ENCODE data around the gene CAAP1. TPM values are rescaled to one million over a fixed set of nuclear protein-coding genes. Genes with fewer than 3 reads are reported as not detected.

Gene CAAP1
- total and polyA plus RNA-seq, 10 of the 15 experiments (the other 5 are each of a cell fraction or from before 2014, with no cell fraction given), result 11.0 to 27.5 (median 20.5) TPM

GRCh38 chr9:26800322-26800721 lies 92.3 kb downstream of the CAAP1 start (continued):
- TF ChIP-seq HDAC6 (IDR thresholded peaks at IDR 0.05; ENCODE audit: unreplicated experiment) (no peak), ZNF384 (IDR thresholded peaks at IDR 0.05; ENCODE audit: borderline replicate concordance, low read depth, low read length) (no peak), CREB1 (IDR thresholded peaks at IDR 0.05; ENCODE audit: low read depth) (no peak), PAX8 (IDR thresholded peaks at IDR 0.05) (no peak)

DNA sequence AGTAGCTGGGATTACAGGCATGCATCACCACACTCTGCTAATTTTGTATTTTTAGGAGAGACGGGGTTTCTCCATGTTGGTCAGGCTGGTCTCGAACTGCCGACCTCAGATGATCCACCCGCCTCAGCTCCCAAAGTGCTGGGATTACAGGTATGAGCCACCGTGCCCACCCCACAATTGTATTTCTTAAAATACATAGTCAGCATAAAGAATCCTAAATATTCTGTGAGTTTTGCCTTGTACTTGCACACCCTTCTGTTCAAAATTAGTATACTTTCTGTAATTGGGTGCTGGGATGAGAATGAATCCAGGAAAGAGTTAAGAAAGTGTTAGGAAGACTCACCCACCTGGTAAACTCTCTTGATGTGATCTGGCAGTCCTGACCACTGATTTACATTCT lies 101.3 kb downstream of the CAAP1 start:
- CTCF ChIA-PET, result no interaction called here
- H3K9ac ChIP-seq (ENCODE audit: control insufficient read depth, insufficient read depth, low read length), result no peak overlapping the region
- no peak overlapping the region for H3K27ac ChIP-seq (ENCODE audit: control insufficient read depth, insufficient read depth)
- H2AFZ ChIP-seq (ENCODE audit: control insufficient read depth, low read depth, low read length), result no peak overlapping the region
- in situ Hi-C loops (cut with MboI) (no loop called here), intact Hi-C loops (cut with micrococcal nuclease; ENCODE audit: unreplicated experiment) (no loop called here)
- TF ChIP-seq CREB1 (IDR thresholded peaks at IDR 0.05; ENCODE audit: low read depth) (no peak), HDAC6 (IDR thresholded peaks at IDR 0.05; ENCODE audit: unreplicated experiment) (no peak), SPI1 (IDR thresholded peaks at IDR 0.05; ENCODE audit: borderline replicate concordance, insufficient read depth, low read depth, low read length) (no peak), TCF3 (IDR thresholded peaks at IDR 0.05; ENCODE audit: borderline replicate concordance, insufficient read depth, low read depth, low read length) (no peak), RUNX3 (IDR thresholded peaks at IDR 0.05; ENCODE audit: low read length) (no peak), MTA2 (IDR thresholded peaks at IDR 0.05; ENCODE audit: low read depth) (no peak), ATF7 (IDR thresholded peaks at IDR 0.05; ENCODE audit: low read depth) (no peak), SMAD1 (IDR thresholded peaks at IDR 0.05; ENCODE audit: low read depth, partially characterized antibody) (no peak), STAT1 (conservative IDR thresholded peaks at IDR 0.05) (no peak)
- TF ChIP-seq, protein P1, sequence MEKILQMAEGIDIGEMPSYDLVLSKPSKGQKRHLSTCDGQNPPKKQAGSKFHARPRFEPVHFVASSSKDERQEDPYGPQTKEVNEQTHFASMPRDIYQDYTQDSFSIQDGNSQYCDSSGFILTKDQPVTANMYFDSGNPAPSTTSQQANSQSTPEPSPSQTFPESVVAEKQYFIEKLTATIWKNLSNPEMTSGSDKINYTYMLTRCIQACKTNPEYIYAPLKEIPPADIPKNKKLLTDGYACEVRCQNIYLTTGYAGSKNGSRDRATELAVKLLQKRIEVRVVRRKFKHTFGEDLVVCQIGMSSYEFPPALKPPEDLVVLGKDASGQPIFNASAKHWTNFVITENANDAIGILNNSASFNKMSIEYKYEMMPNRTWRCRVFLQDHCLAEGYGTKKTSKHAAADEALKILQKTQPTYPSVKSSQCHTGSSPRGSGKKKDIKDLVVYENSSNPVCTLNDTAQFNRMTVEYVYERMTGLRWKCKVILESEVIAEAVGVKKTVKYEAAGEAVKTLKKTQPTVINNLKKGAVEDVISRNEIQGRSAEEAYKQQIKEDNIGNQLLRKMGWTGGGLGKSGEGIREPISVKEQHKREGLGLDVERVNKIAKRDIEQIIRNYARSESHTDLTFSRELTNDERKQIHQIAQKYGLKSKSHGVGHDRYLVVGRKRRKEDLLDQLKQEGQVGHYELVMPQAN (conservative IDR thresholded peaks at IDR 0.05), result no peak
- TF ChIP-seq, protein P2, sequence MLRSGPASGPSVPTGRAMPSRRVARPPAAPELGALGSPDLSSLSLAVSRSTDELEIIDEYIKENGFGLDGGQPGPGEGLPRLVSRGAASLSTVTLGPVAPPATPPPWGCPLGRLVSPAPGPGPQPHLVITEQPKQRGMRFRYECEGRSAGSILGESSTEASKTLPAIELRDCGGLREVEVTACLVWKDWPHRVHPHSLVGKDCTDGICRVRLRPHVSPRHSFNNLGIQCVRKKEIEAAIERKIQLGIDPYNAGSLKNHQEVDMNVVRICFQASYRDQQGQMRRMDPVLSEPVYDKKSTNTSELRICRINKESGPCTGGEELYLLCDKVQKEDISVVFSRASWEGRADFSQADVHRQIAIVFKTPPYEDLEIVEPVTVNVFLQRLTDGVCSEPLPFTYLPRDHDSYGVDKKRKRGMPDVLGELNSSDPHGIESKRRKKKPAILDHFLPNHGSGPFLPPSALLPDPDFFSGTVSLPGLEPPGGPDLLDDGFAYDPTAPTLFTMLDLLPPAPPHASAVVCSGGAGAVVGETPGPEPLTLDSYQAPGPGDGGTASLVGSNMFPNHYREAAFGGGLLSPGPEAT (IDR thresholded peaks at IDR 0.05; ENCODE audit: low read depth), result no peak
- FAIRE-seq, result no peak
- ATAC-seq, result no peak
- no peak for DNase-seq (ENCODE audit: low read depth, low spot score)
- H3K4me2 ChIP-seq (ENCODE audit: control insufficient read depth, insufficient read depth), result no peak overlapping the region
- H3K27me3 ChIP-seq (replicated peaks in 1 of 2; ENCODE audit: control insufficient read depth in 2 of 2, insufficient read depth in 2 of 2, low read length in 1 of 2), result no peaks in the 10 kb centered on the region
- POLR2A ChIA-PET, result no interaction called here
- H3K4me1 ChIP-seq (ENCODE audit: control insufficient read depth, insufficient read depth, low read length), result no peaks in the 10 kb centered on the region
- H3K36me3 ChIP-seq (ENCODE audit: control insufficient read depth in 2 of 2, insufficient read depth in 2 of 2, low read length in 1 of 2), result no peaks in the 10 kb centered on the region
- H3K79me2 ChIP-seq (ENCODE audit: control insufficient read depth, insufficient read depth, low read length), result no peaks in the 10 kb centered on the region
- 59% methylated on average over 5 of the region's 5 CpGs for WGBS (ENCODE audit: insufficient coverage, insufficient replicate concordance, low lambda C conversion rate, missing lambda C conversion rate)
- H3K4me3 ChIP-seq, result no peak overlapping the region
- H3K9me3 ChIP-seq (replicated peaks; ENCODE audit: control insufficient read depth, insufficient read depth, low read length), result no peaks in the 10 kb centered on the region; the same call in 2 of the 3 replicates
- H4K20me1 ChIP-seq (ENCODE audit: control insufficient read depth, insufficient read depth), result no peaks in the 10 kb centered on the region
- no TSS peak for BruUV-seq (replicated peaks)
- SMC1A ChIA-PET (ENCODE audit: uncharacterized antibody, unreplicated experiment), result no interaction called here
- RAD21 ChIA-PET (ENCODE audit: unreplicated experiment), result no interaction called here
